ENCODE measurements around the gene USF2. TPM values are rescaled to one million over a fixed set of nuclear protein-coding genes. Genes with fewer than 3 reads are reported as not detected.

The USF2 gene
- total RNA-seq, 1 experiment from 2014 or later, result 121 TPM

DNA sequence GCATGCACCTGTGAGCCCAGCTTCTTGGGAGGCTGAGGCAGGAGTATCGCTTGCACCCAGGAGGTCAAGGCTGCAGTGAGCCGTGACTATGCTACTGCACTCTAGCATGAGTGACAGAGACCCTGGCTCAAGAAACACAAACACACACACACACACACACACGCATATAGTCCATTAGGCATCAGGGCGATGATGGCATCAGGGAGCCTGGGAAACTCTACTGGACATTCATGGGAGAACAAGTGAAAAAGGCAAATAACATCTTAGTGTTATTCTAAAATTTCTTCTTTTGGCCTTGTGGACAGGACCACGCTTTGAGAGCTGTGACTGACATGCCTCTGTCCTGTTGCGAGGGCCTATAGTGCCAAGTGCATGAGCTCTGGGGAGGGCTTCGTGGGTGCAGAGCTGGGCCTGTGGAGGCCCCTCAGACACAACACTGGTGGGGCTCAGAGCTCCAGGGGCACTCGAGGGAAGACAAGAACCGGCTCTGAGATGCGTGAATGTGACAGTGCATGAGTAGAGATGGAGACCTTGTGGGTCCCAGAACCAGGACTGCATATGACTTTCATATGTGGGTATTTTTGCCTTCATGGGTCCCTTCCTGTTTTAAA lies 8.0 kb upstream of the USF2 start:
- BruUV-seq (replicated peaks), result no TSS peak
- H3K36me3 ChIP-seq (ENCODE audit: control insufficient read depth, insufficient read depth, low read length), result no peaks in the 10 kb centered on the region
- ChIA-PET POLR2A (no interaction called here), CTCF (no interaction called here)
- ATAC-seq (no peak), DNase-seq (ENCODE audit: low read depth, low spot score) (no peak)
- H3K4me1 ChIP-seq (ENCODE audit: control insufficient read depth, insufficient read depth, low read length), result peaks cover 20% of the 10 kb centered on the region; the same call in 1 of the 2 replicates
- H3K27ac ChIP-seq (ENCODE audit: low read length), result no peak overlapping the region
- no peak overlapping the region for H3K4me3 ChIP-seq (ENCODE audit: low read depth in 2 of 2, low read length in 2 of 2)
- H3K27me3 ChIP-seq (ENCODE audit: control insufficient read depth, insufficient read depth, low read length), result no peaks in the 10 kb centered on the region
- TF ChIP-seq REST (IDR thresholded peaks at IDR 0.05; ENCODE audit: insufficient read depth in 1 of 2, low read depth in 2 of 2, low read length in 1 of 2), result no peak
- no peak for TF ChIP-seq SIN3A (IDR thresholded peaks at IDR 0.05; ENCODE audit: borderline replicate concordance, insufficient read depth, low read depth, low read length)
- TF ChIP-seq CTCF (IDR thresholded peaks at IDR 0.05), result no peak
- H3K9me3 ChIP-seq (ENCODE audit: control insufficient read depth, insufficient read depth, low read depth, low read length), result no peaks in the 10 kb centered on the region
- in situ Hi-C loops (cut with HindIII; ENCODE audit: low pct_unique_long_range_greater_than_20kb, low sequenced_read_pairs), result no loop called here
- intact Hi-C loops (cut with micrococcal nuclease; ENCODE audit: unreplicated experiment), result no loop called here

DNA sequence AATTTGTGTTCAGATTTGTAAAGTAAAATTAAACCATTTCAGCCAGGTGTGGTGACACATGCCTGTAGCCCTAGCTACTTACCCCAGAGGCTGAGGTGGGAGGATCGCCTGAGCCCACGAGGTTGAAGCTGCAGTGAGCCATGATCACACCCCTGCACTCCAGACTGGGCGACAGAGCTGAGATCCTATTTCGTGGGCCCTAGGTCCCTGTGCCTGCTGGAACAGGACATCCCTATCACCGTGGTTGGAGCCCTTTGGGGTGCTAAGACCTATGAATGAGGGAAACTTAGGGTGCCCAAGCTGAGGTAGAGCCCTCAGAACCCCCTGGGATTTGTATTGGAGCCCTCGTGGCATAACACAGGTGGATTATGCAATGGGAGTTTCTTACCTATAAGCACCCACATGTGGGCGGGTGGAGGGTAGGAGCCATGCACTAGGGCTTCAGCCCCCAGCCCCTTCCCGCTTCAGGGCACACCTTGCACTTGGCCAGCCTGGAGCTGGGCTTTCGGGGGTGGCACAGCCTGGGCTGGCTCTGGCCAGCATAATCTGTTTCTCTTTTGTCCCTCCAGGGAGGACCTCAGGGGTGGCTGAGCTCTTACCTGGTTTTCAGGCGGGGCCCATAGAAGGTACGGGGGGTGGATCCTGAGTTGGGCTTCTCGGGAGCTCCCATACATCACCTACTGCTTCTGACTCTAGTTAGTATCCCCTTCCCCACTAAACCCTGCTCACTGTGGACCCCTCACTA lies 7.2 kb upstream of the USF2 start:
- no peak for DNase-seq (ENCODE audit: low read depth, low spot score)
- no TSS peak for BruUV-seq (replicated peaks)
- Histone ChIP-seq H3K36me3 (ENCODE audit: control insufficient read depth, insufficient read depth, low read length) (no peaks in the 10 kb centered on the region), H3K9me3 (ENCODE audit: control insufficient read depth, insufficient read depth, low read depth, low read length) (no peaks in the 10 kb centered on the region), H3K4me1 (ENCODE audit: control insufficient read depth, insufficient read depth, low read length) (peaks cover 23% of the 10 kb centered on the region), H3K27me3 (ENCODE audit: control insufficient read depth, insufficient read depth, low read length) (no peaks in the 10 kb centered on the region), H3K4me3 (ENCODE audit: low read depth in 2 of 2, low read length in 2 of 2) (no peak overlapping the region), H3K27ac (ENCODE audit: low read length) (no peak overlapping the region)
- ChIA-PET POLR2A (no interaction called here), CTCF (no interaction called here)
- TF ChIP-seq POLR2AphosphoS5 (IDR thresholded peaks at IDR 0.05; ENCODE audit: low read depth, low read length) (no peak; the same call in 1 of the 2 replicates), TCF7L2 (IDR thresholded peaks at IDR 0.05; ENCODE audit: low read depth, low read length) (no peak), SIN3A (IDR thresholded peaks at IDR 0.05; ENCODE audit: borderline replicate concordance, insufficient read depth, low read depth, low read length) (no peak), REST (IDR thresholded peaks at IDR 0.05; ENCODE audit: insufficient read depth in 1 of 2, low read depth in 2 of 2, low read length in 1 of 2) (no peak), CTCF (IDR thresholded peaks at IDR 0.05) (no peak)
- ATAC-seq, result no peak
- in situ Hi-C loops (cut with HindIII; ENCODE audit: low pct_unique_long_range_greater_than_20kb, low sequenced_read_pairs), result no loop called here
- intact Hi-C loops (cut with micrococcal nuclease; ENCODE audit: unreplicated experiment), result no loop called here

All from Panc1 (cell line).